Sciatic nerve (tissue), 2 donors: Measurements from ENCODE around the gene FAM171A2. TPM values are rescaled to one million over a fixed set of nuclear protein-coding genes. Genes with fewer than 3 reads are reported as not detected.
"Not testable (repeated sequence)": the region's sequence is repeated elsewhere in the genome, so short reads cannot be mapped to it uniquely, and the experiment has no call there.

Source experiments
- ATAC-seq: fragments of 200-7000 bp; cut with Tn5 transposase; one replicate; pipeline ENCODE4 v1.9.1; 2020; ENCODE audit warnings: mild to moderate bottlenecking, moderate library complexity
- DNase-seq: peaks from one replicate; pipeline ENCODE4 v3.0.0-alpha.2; 2020; ENCODE audit warnings: low spot score
- intact Hi-C: fragments of 100-400 bp; cut with DNase I; formaldehyde crosslinking; loops from one replicate; pipeline ENCODE4 v1.14.2; 2022
- total RNA-seq: library from RNA; stranded (reverse); fragmentation: NEBNext Ultra II Directional; extraction: Animal tissue kit (Norgen Biotek cat#: 25700); gene quantifications from one replicate; pipeline ENCODE4 v1.2.1, GENCODE V29; 2021
- donor health status: DM: no; HTN: no; CAD: no.
- donor health status: DM: no; HTN: no; CAD: no.

Gene FAM171A2
- total RNA-seq, 1 donor from 2014 or later, result 3.7 TPM

- intact Hi-C loops, DNase-seq, ATAC-seq: not testable (repeated sequence)
Measured at GRCh38 chr17:44330263-44330662, 33.4 kb downstream of the FAM171A2 start.

- DNase-seq, ATAC-seq, intact Hi-C loops: not testable (repeated sequence)
Measured at GRCh38 chr17:44329516-44329915, 34.1 kb downstream of the FAM171A2 start.

- intact Hi-C loops, result loop anchor here (2.0 kb wide), 1 partner anchor 117 kb away; no protein-coding TSS in a partner anchor
- ATAC-seq (no peak), DNase-seq (no peak)
Measured at GRCh38 chr17:44327715-44328449, 35.8 kb downstream of the FAM171A2 start.

GRCh38 chr17:44326861-44327444 is 36.7 kb downstream of the FAM171A2 start:
- ATAC-seq, result peak; percentile 93
- DNase-seq, result peak; percentile 97
- intact Hi-C loops, result loop anchor here (2.0 kb wide), 1 partner anchor 116 kb away; no protein-coding TSS in a partner anchor

- DNase-seq (peak; percentile 97), ATAC-seq (peak; percentile 92)
- intact Hi-C loops, result no loop called here
Measured at GRCh38 chr17:44324571-44325275, 38.9 kb downstream of the FAM171A2 start, which contains the start of gene SLC25A39. Gene SLC25A39 (minus strand): TSS chr17:44324823. CDS start chr17:44323562, 1,261 bp downstream.

- intact Hi-C loops, result no loop called here
- ATAC-seq (no peak), DNase-seq (no peak)
Measured at GRCh38 chr17:44324092-44324570, 39.5 kb downstream of the FAM171A2 start.

- ATAC-seq (no peak), DNase-seq (no peak)
- intact Hi-C loops, result no loop called here
Measured at GRCh38 chr17:44323359-44324091, 40.1 kb downstream of the FAM171A2 start.

- intact Hi-C loops, result no loop called here
- no peak for DNase-seq
- ATAC-seq, result no peak
Measured at GRCh38 chr17:44322236-44322895, 41.3 kb downstream of the FAM171A2 start.

GRCh38 chr17:44321246-44322120 is 42.2 kb downstream of the FAM171A2 start:
- intact Hi-C loops, result no loop called here
- no peak for DNase-seq
- ATAC-seq, result no peak

GRCh38 chr17:44320066-44320465 is 43.6 kb downstream of the FAM171A2 start:
- ATAC-seq, result no peak
- intact Hi-C loops, result no loop called here
- DNase-seq, result no peak

- ATAC-seq, result no peak
- intact Hi-C loops, result no loop called here
- DNase-seq, result no peak
Measured at GRCh38 chr17:44318077-44318892, 45.4 kb downstream of the FAM171A2 start.

- intact Hi-C loops, result no loop called here
- DNase-seq (no peak), ATAC-seq (no peak)
Measured at GRCh38 chr17:44317545-44317944, 46.1 kb downstream of the FAM171A2 start.

GRCh38 chr17:44315760-44316731 is 47.6 kb downstream of the FAM171A2 start:
- intact Hi-C loops, result no loop called here
- DNase-seq (no peak), ATAC-seq (no peak)

GRCh38 chr17:44314869-44315661 is 48.6 kb downstream of the FAM171A2 start:
- intact Hi-C loops, result loop anchor here (5.0 kb wide), 1 partner anchor 1238 kb away; no protein-coding TSS in a partner anchor
- no peak for DNase-seq
- ATAC-seq, result no peak

GRCh38 chr17:44314524-44314868 is 49.2 kb downstream of the FAM171A2 start:
- ATAC-seq, result no peak
- no peak for DNase-seq
- intact Hi-C loops, result loop anchor here (5.0 kb wide), 1 partner anchor 1237 kb away; no protein-coding TSS in a partner anchor
